PC-3 (cell line): ENCODE measurements around the gene TRPT1.

Source experiments
- CTCF ChIP-seq: fragments of 300-600 bp; sonication (generic); conservative IDR thresholded peaks from 2 replicates; pipeline ENCODE4 v1.5.1; 2017; ENCODE audit warnings: antibody characterized with exemption, low read depth, mild to moderate bottlenecking, low read length
- EZH2 ChIP-seq: fragments of 300-600 bp; sonication (generic); IDR thresholded peaks from one replicate; pipeline ENCODE4 v1.6.1; 2017; ENCODE audit warnings: antibody characterized with exemption, mild to moderate bottlenecking, low read length; ENCODE audit not compliant: unreplicated experiment
- EZH2phosphoT487 ChIP-seq: fragments of 300-600 bp; sonication (generic); IDR thresholded peaks from 2 replicates; pipeline ENCODE4 v1.6.1; 2018; ENCODE audit warnings: mild to moderate bottlenecking, antibody characterized with exemption, low read length, borderline replicate concordance

DNA sequence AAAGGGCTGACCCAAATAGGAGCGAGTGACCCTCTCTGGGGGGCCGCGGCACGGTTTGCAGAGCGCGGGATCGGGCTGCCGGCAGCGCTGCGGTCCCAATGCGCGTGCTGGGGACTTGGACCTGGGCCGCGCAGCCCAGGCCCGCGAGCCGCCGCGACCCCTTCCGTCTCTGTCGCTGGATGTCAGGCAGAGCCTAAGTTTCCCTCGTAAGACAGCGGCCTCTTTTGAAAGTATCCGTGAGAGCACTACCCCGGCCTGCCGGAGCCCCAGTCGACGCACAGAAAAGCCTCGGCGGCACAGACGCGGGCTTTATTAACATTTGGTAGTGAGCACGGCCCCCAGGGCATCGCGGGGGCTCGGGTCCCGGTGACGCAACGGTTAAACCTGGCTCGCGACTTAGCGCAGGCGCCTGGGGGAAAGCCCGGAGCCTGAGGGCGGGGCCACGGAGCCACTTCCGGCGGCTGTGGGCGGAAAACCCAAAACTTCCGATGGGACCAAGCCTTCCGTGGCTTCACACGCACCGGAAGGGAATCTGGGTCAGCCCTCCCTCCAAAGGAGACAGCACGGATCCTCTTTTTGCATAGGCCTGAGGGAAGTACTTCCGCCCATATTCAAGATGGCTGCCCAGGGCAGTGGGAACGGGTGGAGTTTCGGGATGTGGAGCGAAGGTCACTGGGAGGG lies 43.7 kb upstream of the TRPT1 start:
- TF ChIP-seq CTCF, result no peak
- TF ChIP-seq EZH2, result no peak
- no peak for TF ChIP-seq EZH2phosphoT487
